ENCODE measurements around the gene RSKR. TPM values are rescaled to one million over a fixed set of nuclear protein-coding genes. Genes with fewer than 3 reads are reported as not detected.

The RSKR gene
- total RNA-seq, 1 experiment from 2014 or later: 18.9 TPM

Other genes with a start within 250 kb of the RSKR start
- not detected for gene SEBOX, start 249.0 kb downstream of the RSKR start, total RNA-seq (2021; ENCODE audit: unreplicated experiment)
- 1.5 TPM for gene VTN, start 243.9 kb downstream of the RSKR start, total RNA-seq (2021; ENCODE audit: unreplicated experiment)
- gene SARM1, start 242.5 kb downstream of the RSKR start, total RNA-seq (2021; ENCODE audit: unreplicated experiment): 1.3 TPM
- gene SLC46A1, start 208.0 kb downstream of the RSKR start, total RNA-seq (2021; ENCODE audit: unreplicated experiment): 17.8 TPM
- not detected for gene SLC13A2, start 140.5 kb downstream of the RSKR start, total RNA-seq (2021; ENCODE audit: unreplicated experiment)
- gene FOXN1, start 107.8 kb downstream of the RSKR start, total RNA-seq (2021; ENCODE audit: unreplicated experiment): not detected
- 43.2 TPM for gene UNC119, start 61.6 kb downstream of the RSKR start, total RNA-seq (2021; ENCODE audit: unreplicated experiment)
- 45.8 TPM for gene PIGS, start 42.7 kb downstream of the RSKR start, total RNA-seq (2021; ENCODE audit: unreplicated experiment)
- gene ALDOC, start 37.3 kb downstream of the RSKR start, total RNA-seq (2021; ENCODE audit: unreplicated experiment): 82.8 TPM
- gene SPAG5, start 15.2 kb downstream of the RSKR start, total RNA-seq (2021; ENCODE audit: unreplicated experiment): 94.9 TPM
- 140 TPM for gene BLTP2, start 31.0 kb upstream of the RSKR start, total RNA-seq (2021; ENCODE audit: unreplicated experiment)
- 41.3 TPM for gene SDF2, start 47.7 kb upstream of the RSKR start, total RNA-seq (2021; ENCODE audit: unreplicated experiment)
- gene SUPT6H, start 48.0 kb upstream of the RSKR start, total RNA-seq (2021; ENCODE audit: unreplicated experiment): 62.1 TPM
- gene PROCA1, start 97.7 kb upstream of the RSKR start, total RNA-seq (2021; ENCODE audit: unreplicated experiment): 0.96 TPM
- gene RAB34, start 103.7 kb upstream of the RSKR start, total RNA-seq (2021; ENCODE audit: unreplicated experiment): 0.59 TPM
- gene RPL23A, start 105.8 kb upstream of the RSKR start, total RNA-seq (2021; ENCODE audit: unreplicated experiment): 2,087 TPM
- gene TLCD1, start 112.0 kb upstream of the RSKR start, total RNA-seq (2021; ENCODE audit: unreplicated experiment): 28.3 TPM
- gene NEK8, start 114.6 kb upstream of the RSKR start, total RNA-seq (2021; ENCODE audit: unreplicated experiment): 7.0 TPM
- 127 TPM for gene TRAF4, start 129.8 kb upstream of the RSKR start, total RNA-seq (2021; ENCODE audit: unreplicated experiment)
- 22.7 TPM for gene FAM222B, start 228.6 kb upstream of the RSKR start, total RNA-seq (2021; ENCODE audit: unreplicated experiment)
- 52.0 TPM for gene ERAL1, start 240.8 kb upstream of the RSKR start, total RNA-seq (2021; ENCODE audit: unreplicated experiment)

Measured in HCT116 (cell line).